GM12873 (cell line): ENCODE data around the gene TRIM13.

Experiments
- CTCF ChIP-seq: IDR thresholded peaks from 2 replicates; pipeline ENCODE4 v1.5.1; 2012; ENCODE audit warnings: low read depth, mild to moderate bottlenecking, moderate library complexity, low read length, control low read depth; ENCODE audit not compliant: insufficient read depth; ENCODE audit errors: missing control alignments

Gene TRIM13

DNA sequence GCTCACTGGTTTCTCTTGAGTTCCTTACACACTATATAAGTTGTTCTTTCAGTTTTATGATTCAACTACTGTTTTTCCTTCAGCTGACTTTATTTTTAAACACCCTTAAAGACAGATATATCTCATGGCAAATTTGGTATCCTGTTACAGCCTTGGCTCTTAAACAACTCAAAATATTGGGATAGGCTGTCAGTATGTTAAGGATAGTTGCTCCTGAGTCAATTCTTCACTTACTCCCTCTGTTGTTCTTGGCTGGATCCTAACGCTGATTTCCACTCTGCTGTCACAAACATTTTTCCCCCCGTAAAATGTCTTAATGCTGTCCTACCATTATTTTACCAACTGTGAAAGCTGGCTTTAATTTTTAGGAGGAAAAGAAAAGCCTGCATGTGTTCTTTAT lies 19.6 kb downstream of the TRIM13 start:
- no peak for TF ChIP-seq CTCF

- TF ChIP-seq CTCF = no peak
Observed at GRCh38 chr13:50017819-50018218, 21.0 kb downstream of the TRIM13 start.

DNA sequence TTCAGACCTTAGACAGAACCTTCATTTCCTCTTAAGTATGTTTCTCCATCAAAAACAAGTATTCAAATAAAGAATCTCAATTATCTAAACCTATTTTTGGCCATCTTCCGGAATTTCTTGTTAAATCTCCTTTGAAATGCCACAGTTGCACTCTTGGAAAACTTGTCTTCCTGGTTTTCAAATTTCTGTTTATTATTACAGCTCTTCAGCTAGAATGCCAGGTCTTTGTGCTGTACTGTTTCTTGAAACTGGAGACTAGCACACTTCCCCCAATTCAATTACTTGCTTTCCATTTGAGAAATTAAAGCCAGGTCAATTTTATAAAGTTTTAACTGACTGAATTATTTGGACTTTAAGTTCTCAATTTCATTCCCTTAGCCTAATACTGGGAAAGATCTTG lies 28.6 kb downstream of the TRIM13 start:
- TF ChIP-seq CTCF = no peak

- TF ChIP-seq CTCF = no peak
Observed at GRCh38 chr13:50026788-50027473, 30.1 kb downstream of the TRIM13 start.

DNA sequence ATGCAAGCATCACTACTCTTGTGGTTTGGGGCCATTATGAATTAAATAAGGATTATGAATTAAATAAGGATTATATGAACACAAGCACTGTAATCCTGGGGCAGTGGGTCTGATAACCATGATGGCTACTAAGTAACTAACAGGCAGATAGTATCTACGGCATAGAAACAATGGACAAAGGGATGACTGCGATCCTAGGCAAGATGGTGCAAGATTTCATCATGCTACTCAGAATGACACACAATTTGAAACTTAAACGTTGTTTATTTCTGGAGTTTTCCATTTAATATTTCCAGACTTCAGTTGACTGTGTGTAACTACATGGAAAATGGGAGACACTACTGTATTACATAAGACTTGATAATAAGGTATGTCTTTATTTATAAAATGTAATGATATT lies 33.5 kb downstream of the TRIM13 start:
- no peak for TF ChIP-seq CTCF

DNA sequence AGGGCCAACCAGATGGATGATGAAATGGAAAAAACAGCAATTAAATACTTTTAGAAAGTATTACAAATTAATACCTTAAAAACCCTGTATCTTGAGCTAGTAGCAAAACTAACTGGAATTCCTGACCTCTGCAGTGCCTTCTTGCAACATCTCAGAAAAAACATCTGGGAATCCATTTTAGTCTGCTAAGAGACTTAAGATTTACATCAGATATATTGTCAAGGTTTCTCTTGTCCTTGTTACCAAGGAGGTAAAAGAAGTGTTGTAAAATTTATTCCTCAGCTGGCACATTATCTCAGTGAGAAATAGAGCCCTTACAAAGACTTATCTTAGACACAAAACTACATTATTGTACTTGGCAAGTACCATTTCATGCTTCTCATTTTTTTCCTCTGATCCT lies 36.9 kb downstream of the TRIM13 start:
- TF ChIP-seq CTCF = no peak

GRCh38 chr13:50037788-50038187 lies 40.9 kb downstream of the TRIM13 start:
- no peak for TF ChIP-seq CTCF

DNA sequence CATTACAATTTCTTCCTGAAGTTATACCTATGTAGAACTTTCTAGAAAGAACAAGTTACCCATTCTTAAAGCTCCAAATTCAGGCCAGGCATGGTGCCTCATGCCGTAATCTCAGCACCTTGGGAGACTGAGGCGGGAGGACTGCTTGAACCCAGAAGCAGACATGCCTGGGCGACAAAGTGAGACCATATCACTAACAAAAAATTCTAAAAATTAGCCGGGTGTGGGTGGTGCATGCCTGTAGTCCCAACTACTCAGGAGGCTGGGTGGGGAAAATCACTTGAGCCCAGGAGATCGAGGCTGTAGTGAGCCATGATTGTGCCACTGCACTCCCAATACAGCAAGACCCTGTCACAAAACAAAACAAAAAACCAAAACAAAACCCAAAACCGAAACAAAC lies 41.4 kb downstream of the TRIM13 start:
- TF ChIP-seq CTCF = no peak
